ENCODE measurements around the gene LRP5.
"Not testable (repeated sequence)": the region's sequence is repeated elsewhere in the genome, so short reads cannot be mapped to it uniquely, and the experiment has no call there.

The LRP5 gene

GRCh38 chr11:68340784-68341556 lies 28.6 kb downstream of the LRP5 start:
- H3K4me3 ChIP-seq (ENCODE audit: low read length): no peak overlapping the region
- TF ChIP-seq, protein P1, sequence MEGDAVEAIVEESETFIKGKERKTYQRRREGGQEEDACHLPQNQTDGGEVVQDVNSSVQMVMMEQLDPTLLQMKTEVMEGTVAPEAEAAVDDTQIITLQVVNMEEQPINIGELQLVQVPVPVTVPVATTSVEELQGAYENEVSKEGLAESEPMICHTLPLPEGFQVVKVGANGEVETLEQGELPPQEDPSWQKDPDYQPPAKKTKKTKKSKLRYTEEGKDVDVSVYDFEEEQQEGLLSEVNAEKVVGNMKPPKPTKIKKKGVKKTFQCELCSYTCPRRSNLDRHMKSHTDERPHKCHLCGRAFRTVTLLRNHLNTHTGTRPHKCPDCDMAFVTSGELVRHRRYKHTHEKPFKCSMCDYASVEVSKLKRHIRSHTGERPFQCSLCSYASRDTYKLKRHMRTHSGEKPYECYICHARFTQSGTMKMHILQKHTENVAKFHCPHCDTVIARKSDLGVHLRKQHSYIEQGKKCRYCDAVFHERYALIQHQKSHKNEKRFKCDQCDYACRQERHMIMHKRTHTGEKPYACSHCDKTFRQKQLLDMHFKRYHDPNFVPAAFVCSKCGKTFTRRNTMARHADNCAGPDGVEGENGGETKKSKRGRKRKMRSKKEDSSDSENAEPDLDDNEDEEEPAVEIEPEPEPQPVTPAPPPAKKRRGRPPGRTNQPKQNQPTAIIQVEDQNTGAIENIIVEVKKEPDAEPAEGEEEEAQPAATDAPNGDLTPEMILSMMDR (IDR thresholded peaks at IDR 0.05; ENCODE audit: insufficient read depth, low read depth, low read length, missing control alignments): no peak
- peak; percentile 51 for DNase-seq (ENCODE audit: low read depth)

GRCh38 chr11:68341557-68342458 lies 29.4 kb downstream of the LRP5 start:
- TF ChIP-seq, protein P1 (IDR thresholded peaks at IDR 0.05; ENCODE audit: insufficient read depth, low read depth, low read length, missing control alignments): peak; percentile 13
- DNase-seq (ENCODE audit: low read depth): no peak
- no peak overlapping the region for H3K4me3 ChIP-seq (ENCODE audit: low read length)

GRCh38 chr11:68342459-68343158 lies 30.2 kb downstream of the LRP5 start:
- DNase-seq (ENCODE audit: low read depth): peak; percentile 82
- H3K4me3 ChIP-seq (ENCODE audit: low read length): no peak overlapping the region
- TF ChIP-seq, protein P1 (IDR thresholded peaks at IDR 0.05; ENCODE audit: insufficient read depth, low read depth, low read length, missing control alignments): no peak

- TF ChIP-seq, protein P1 (IDR thresholded peaks at IDR 0.05; ENCODE audit: insufficient read depth, low read depth, low read length, missing control alignments): no peak
- no peak for DNase-seq (ENCODE audit: low read depth)
- H3K4me3 ChIP-seq (ENCODE audit: low read length): no peak overlapping the region
Observed at GRCh38 chr11:68343761-68344256, 31.4 kb downstream of the LRP5 start.

DNA sequence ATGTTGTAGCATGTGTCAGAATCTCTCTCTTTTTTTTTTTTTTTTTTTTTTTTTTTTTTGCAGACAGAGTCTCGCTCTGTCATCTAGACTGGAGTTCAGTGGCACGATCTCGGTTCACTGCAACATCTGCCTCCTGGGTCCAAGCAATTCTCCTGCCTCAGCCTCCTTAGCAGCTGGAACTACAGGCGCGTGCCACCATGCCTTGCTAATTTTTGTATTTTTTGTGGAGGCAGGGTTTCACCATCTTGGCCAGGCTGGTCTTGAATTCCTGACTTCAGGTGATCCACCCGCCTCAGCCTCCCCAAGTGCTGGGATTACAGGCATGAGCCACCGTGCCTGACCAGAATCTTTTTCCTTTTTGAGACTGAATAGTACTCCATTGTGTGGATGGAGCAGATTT lies 32.4 kb downstream of the LRP5 start:
- H3K4me3 ChIP-seq (ENCODE audit: low read length); DNase-seq (ENCODE audit: low read depth): not testable (repeated sequence)

DNA sequence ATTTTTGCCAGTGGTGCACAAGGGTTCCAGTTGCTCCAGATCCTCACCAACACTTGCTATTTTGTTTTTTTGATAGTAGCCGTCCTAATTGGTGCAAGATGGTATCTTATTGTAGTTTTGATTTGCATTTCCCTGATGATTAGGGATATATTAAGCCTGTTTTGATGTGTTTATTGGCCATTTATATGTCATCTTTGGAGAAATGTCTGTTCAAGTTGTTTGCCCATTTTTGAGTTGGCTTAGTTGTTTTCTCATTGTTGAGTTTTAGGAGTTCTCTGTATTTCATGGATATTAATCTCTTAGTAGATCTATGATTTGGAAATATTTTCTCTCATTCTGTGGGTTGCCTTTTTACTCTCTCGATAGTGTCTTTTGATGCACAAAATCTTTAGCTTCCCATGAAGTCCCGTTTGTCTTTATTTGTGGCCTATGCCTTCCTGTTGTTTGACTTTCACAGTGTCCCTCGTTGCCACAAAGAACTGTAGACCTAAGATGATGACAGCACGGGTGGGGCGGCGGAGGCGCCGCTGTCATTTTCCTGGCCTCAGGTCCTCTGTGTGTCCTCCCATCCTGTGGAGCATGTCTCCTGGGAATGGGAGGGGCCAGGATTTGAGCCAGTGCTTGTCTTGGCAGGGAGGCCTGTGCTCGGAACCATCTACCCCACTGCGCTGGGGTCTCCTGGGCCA lies 33.5 kb downstream of the LRP5 start:
- TF ChIP-seq, protein P1 (IDR thresholded peaks at IDR 0.05; ENCODE audit: insufficient read depth, low read depth, low read length, missing control alignments): no peak
- no peak for DNase-seq (ENCODE audit: low read depth)

More for the DNA sequence above, 33.5 kb downstream of the LRP5 start:
- H3K4me3 ChIP-seq (ENCODE audit: low read length): no peak overlapping the region

Data from epithelial cell of esophagus (primary cell).